HFFc6 (cell line): Measurements from ENCODE around the gene SLC66A2. TPM values are rescaled to one million over a fixed set of nuclear protein-coding genes. Genes with fewer than 3 reads are reported as not detected.
A peak's percentile ranks its signal among the peaks of the same experiment; 100 is the strongest.

Experiments used
- DNase-seq: peaks from one replicate; pipeline ENCODE4 v3.0.0-alpha.2; 2018
- H3K27ac Mint-ChIP-seq: 2 replicates; pipeline ENCODE4 v1.8.0; 2020; ENCODE audit warnings: mild to moderate bottlenecking, mixed read lengths
- H3K27me3 Mint-ChIP-seq: 2 replicates; pipeline ENCODE4 v1.8.0; 2021; ENCODE audit warnings: mild to moderate bottlenecking, moderate library complexity, mixed read lengths; ENCODE audit not compliant: insufficient read depth
- H3K36me3 Mint-ChIP-seq: 2 replicates; pipeline ENCODE4 v1.8.0; 2021; ENCODE audit warnings: low read depth, mixed read lengths
- H3K4me1 Mint-ChIP-seq: 2 replicates; pipeline ENCODE4 v1.8.0; 2020; ENCODE audit warnings: low read depth, mixed read lengths
- H3K4me3 Mint-ChIP-seq: 2 replicates; pipeline ENCODE4 v1.8.0; 2020; ENCODE audit warnings: mild to moderate bottlenecking, moderate library complexity, mixed read lengths
- H3K9me3 Mint-ChIP-seq: 2 replicates; pipeline ENCODE4 v1.8.0; 2020; ENCODE audit warnings: mild to moderate bottlenecking, mixed read lengths
- total RNA-seq, 6 experiments: library from RNA; stranded (reverse); fragmentation: NEBNext Ultra II Directional; extraction: Animal tissue kit (Norgen Biotek cat#: 25700); gene quantifications; 2 replicates in 1 of 6; 3 replicates in 5 of 6; pipeline ENCODE4 v1.2.3, GENCODE V29; 2021
- TF ChIP-seq, protein P1 (sequence below): fragments of 200-600 bp; sonication (generic); IDR thresholded peaks from 2 replicates; pipeline ENCODE4 v1.5.0; 2021; ENCODE audit warnings: antibody characterized with exemption, mild to moderate bottlenecking

SLC66A2 gene
- total RNA-seq, 6 experiments from 2014 or later, result 26.6 to 41.2 (median 29.9) TPM

DNA sequence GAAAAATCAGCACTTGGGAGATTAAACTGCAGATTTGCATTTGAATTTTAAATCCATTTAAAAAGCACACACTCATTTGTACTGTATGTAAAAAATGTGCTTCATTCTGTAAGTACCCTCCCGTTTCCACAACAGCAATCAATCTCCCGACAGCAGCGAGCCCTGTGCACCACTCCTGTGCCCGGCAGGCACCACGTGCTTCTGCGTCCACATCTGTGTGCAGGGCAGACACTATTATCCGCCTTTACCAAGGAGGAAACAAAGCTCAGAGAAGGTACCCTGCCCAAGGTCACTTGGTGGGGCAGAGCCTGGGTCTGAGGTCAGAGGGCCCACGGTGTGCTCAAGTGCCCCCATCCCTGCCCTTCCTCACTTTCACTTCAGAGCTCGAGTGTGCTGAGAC lies 20.5 kb upstream of the SLC66A2 start:
- Mint-ChIP-seq H3K4me3 (no peak overlapping the region), H3K27ac (no peak overlapping the region), H3K4me1 (peaks cover 5% of the 10 kb centered on the region; the same call in 1 of the 2 replicates), H3K9me3 (no peaks in the 10 kb centered on the region), H3K36me3 (peaks cover 49% of the 10 kb centered on the region), H3K27me3 (no peaks in the 10 kb centered on the region; the same call in 1 of the 2 replicates)
- no peak for DNase-seq
- TF ChIP-seq, protein P1, sequence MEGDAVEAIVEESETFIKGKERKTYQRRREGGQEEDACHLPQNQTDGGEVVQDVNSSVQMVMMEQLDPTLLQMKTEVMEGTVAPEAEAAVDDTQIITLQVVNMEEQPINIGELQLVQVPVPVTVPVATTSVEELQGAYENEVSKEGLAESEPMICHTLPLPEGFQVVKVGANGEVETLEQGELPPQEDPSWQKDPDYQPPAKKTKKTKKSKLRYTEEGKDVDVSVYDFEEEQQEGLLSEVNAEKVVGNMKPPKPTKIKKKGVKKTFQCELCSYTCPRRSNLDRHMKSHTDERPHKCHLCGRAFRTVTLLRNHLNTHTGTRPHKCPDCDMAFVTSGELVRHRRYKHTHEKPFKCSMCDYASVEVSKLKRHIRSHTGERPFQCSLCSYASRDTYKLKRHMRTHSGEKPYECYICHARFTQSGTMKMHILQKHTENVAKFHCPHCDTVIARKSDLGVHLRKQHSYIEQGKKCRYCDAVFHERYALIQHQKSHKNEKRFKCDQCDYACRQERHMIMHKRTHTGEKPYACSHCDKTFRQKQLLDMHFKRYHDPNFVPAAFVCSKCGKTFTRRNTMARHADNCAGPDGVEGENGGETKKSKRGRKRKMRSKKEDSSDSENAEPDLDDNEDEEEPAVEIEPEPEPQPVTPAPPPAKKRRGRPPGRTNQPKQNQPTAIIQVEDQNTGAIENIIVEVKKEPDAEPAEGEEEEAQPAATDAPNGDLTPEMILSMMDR, result no peak

DNA sequence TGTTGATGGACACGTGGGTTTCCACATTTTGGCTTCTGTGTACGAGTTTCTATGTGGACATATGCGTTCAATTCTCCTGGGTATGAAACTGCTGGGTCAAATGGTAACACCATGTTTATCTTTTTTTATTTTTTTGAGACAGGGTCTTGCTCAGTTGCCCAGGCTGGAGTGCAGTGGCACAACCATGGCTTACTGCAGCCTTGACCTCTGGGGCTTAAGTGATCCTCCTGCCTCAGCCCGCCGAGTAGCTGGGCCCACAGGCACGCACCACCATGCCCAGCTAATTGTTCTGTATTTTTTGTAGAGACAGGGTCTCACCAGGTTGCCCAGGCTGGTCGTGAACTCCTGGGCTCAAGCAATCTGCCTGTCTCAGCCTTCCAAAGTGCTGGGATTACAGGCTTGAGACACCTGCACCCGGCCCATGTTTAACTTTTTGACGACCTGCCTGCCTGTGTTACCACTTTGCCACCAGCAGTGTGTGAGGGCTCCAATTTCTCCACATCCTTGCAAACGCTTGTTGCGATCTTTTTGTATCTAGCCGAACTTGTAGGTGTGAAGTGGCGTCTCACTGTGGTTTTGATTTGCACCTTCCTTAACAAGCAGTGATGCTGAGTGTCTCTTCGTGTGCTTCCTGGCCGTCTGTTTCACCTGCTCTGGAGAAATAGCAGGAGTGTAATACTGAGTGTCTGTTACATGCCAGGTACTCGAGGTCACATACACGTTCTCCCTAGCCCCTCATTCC lies 19.9 kb upstream of the SLC66A2 start:
- H3K4me1 Mint-ChIP-seq, result peaks cover 6% of the 10 kb centered on the region; the same call in 1 of the 2 replicates

DNA sequence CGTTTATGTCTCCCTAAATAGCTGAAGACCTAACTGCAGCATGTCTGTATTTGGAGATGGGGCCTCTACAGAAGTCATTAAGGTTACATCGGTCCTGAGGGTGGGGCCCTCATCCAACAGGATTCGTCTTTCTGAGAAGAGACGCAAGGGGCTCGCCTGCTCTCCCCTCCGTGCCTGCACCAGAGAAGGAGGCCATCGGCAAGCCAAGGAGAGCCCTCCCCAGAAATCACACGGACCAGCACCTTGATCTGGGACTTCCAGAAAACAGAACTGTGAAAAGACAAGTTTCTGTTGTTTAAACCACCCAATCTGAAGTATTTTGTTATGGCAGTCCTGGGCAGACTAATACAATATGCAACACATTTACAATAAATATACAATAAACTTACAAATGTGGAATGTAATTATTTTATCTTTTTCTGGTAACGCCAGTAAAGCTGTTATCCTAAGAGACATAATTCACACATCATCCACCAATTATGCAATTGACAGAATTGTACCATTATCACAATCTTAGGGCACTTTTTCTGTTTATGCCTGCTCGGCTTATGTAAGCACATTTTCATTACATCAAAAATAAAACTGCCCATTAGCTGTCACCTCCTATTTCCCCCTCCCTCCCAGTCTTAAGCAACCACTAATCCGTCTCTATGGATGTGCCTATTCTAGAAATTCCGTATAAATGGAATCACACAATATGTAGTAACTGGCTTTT lies 19.1 kb upstream of the SLC66A2 start:
- no peak overlapping the region for H3K4me3 Mint-ChIP-seq
- H3K4me1 Mint-ChIP-seq, result peaks cover 10% of the 10 kb centered on the region
- H3K9me3 Mint-ChIP-seq, result no peaks in the 10 kb centered on the region
- no peaks in the 10 kb centered on the region; the same call in 1 of the 2 replicates for H3K27me3 Mint-ChIP-seq
- TF ChIP-seq, protein P1, result no peak
- no peak for DNase-seq
- no peak overlapping the region for H3K27ac Mint-ChIP-seq
- H3K36me3 Mint-ChIP-seq, result peaks cover 42% of the 10 kb centered on the region

More for the DNA sequence above, 19.9 kb upstream of the SLC66A2 start:
- no peak overlapping the region for H3K27ac Mint-ChIP-seq
- H3K9me3 Mint-ChIP-seq, result no peaks in the 10 kb centered on the region
- H3K27me3 Mint-ChIP-seq, result no peaks in the 10 kb centered on the region; the same call in 1 of the 2 replicates
- TF ChIP-seq, protein P1, result no peak
- H3K36me3 Mint-ChIP-seq, result peaks cover 49% of the 10 kb centered on the region
- H3K4me3 Mint-ChIP-seq, result no peak overlapping the region
- no peak for DNase-seq

DNA sequence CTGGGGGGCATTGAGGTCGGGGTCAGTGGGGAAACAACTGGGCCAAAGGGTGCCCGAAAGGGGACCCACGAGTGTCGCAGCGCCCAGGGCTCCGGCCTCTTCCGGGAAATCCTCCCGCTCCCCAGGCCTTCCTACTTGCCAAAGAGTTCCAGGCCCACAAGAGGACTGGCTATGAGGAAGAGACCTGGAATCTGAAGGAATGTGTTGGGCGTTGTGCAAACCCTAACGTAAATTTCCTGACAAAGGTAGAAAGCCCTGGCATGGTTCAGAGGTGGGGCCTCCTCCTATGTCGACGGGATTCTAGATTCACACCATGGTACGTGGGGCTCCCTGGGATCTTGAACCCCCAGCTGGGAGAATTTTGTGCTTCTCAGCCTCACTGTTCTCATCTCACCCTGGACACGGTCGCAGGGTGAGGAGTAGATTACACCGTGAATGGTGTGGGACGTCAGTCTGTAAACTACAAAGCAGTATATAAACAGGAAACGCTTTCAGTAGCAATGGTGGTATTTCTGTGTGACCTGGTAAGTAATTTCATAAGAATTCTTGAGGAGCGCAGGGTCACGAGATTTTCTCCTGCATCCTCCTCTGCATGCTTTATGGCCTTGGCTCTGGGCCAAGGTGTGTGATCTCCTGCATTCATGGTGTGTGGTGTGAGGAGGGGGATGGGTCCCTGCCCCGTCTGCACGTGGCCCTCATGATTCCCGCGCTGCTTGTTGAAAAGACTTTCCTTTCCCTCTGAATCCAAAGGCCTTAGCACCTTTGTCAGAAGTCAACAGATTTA lies 13.9 kb upstream of the SLC66A2 start:
- peak; percentile 62 for DNase-seq
- peak overlapping the region; percentile 95 for H3K27ac Mint-ChIP-seq
- H3K36me3 Mint-ChIP-seq, result peaks cover 5% of the 10 kb centered on the region; the same call in 1 of the 2 replicates
- H3K9me3 Mint-ChIP-seq, result no peaks in the 10 kb centered on the region
- TF ChIP-seq, protein P1, result no peak
- peak overlapping the region; percentile 87 for H3K4me3 Mint-ChIP-seq
- peaks cover 37% of the 10 kb centered on the region for H3K4me1 Mint-ChIP-seq
- H3K27me3 Mint-ChIP-seq, result peaks cover 3% of the 10 kb centered on the region; the same call in 1 of the 2 replicates
